NCI-H1092 treated with DMSO at 0.1 percent for 48 hours (cell line): ENCODE results near the gene FXR1.

Experiments used
- DNase-seq: peaks from one replicate; lab custom pipeline; 2025; lab: John Stamatoyannopoulos, UW

FXR1 gene

DNA sequence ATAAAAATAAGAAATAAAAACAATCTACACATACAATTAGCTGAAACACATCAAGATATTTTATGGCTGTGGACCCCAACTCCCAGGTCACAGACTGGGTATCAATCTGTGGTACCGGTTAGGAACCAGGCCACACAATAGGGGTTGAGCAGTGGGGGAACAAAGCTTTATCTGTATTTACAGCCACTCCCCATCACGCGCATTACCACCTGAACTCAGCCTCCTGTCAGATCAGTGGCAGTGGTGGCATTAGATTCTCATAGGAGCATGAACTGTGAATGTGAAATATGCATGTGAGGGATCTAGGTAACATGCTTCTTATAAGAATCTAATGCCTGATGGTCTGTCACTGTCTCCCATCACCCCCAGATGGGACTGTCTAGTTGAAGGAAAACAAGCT lies 94.8 kb downstream of the FXR1 start:
- DNase-seq: no peak

GRCh38 chr3:181008796-181009195 lies 96.3 kb downstream of the FXR1 start:
- no peak for DNase-seq

DNA sequence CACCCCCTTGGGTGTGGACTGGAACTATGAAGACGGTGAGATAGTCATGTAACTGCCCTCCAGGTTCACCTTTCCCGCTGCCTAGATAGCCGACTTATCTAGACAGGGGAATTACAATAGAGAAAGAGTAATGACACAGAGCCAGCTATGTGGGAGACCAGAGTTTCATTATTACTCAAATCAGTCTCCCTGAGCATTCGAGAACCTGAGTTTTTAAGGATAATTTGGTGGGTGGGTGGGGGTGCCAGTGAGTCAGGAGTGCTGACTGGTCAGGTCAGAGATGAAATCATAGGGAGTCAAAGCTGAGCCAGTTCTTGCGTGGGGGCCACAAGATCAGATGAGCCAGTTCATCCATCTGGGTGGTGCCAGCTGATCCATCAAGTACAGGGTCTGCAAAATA lies 96.8 kb downstream of the FXR1 start:
- DNase-seq: no peak

GRCh38 chr3:181017690-181018089 lies 105.2 kb downstream of the FXR1 start:
- no peak for DNase-seq

DNA sequence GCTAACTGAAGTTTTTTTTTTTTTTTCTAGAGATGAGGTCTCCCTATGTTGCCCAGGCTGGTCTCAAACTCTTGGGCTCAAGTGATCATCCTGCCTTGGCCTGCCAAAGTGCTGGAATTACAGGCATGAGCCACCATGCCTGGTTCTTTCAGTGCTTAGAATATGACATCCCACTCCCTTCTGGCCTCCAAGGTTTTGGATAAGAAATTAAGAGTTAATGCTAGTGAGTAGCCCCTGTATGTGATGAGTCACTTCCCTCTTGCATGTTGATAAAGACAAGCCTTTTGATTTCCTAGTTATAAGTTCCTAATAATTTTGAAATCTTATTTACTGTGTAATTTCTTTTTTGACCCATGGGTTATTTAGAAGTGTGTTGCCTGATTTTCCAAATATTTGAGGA lies 112.7 kb downstream of the FXR1 start:
- DNase-seq: no peak

DNA sequence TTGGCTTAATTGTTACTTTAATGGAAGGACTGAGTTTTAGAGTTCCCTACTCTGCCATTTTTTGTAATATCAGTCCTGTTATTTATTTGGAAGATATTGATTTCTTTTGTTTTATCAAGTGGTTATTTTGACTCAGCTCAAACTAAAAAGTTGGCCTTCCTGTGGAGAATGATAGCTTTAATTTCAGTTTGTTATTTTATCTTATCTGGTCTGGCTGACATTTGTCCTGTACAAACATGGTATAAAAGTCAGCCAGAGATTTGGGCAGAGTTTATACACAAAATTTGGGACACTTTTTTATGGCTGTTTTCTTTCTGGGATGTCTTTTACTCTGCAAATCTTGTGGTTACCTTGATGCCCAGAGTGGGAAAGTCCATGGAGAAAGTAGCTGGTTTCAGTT lies 118.5 kb downstream of the FXR1 start:
- no peak for DNase-seq
